Right hindlimb (tissue), 1 donor: ENCODE measurements around the gene PMEPA1.
A peak's percentile ranks its signal among the peaks of the same experiment; 100 is the strongest.

Source experiments
- DNase-seq: peaks from one replicate; pipeline ENCODE4 v3.0.0-alpha.2; 2018

Gene PMEPA1, protein sequence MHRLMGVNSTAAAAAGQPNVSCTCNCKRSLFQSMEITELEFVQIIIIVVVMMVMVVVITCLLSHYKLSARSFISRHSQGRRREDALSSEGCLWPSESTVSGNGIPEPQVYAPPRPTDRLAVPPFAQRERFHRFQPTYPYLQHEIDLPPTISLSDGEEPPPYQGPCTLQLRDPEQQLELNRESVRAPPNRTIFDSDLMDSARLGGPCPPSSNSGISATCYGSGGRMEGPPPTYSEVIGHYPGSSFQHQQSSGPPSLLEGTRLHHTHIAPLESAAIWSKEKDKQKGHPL

DNA sequence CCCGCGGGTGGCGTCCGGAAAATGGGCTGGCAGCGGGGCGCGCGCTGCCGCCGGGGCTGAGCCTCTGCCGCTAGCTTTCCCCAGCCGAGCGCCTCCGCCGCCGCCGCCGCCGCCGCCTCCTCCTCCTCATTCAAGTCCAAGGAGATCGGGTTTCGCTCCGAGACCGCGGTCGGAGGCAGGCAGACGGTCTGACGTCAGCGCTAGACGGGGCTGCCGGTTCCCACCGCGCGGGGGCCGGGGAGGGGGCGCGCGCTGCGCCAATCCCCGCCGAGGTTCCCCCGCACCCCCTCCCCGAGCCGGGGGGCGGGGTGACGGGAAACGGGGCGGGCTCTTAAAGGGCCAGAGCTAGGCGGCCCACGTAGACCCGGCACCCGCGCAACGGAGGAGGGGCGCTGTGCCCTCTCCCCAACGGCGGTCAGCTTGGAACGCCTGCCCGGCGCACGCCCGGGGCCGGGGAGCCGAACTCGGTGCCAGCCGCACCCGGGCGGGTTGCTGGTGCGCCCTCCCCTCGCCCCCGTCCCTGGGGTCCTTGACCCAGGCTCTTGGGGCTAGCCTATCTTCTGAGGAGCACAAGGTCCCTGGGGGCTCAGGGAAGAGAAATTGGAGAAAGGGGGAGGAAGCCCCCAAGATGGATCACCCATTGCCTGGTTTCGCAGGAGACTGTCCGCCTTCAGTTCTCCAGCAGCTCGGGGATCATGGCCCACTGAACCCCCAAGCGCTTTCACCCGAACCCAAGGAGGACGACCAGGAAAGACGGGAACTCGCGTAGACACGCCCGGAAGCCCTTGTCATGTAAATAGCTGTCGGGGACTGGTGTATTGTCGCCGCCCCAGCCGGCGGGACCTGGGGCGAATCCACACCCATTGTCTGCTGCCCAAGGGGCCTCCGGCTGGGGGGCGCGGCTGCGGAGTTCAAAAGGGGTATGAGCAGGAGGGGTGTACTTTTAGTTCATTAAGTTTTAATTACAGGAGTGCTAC, at the start of gene PMEPA1:
TSS of gene PMEPA1 (minus strand) at position 193 of the 977 bp plus-strand sequence. CDS start 433 bp downstream, outside the sequence.
- peak; percentile 97 for DNase-seq

DNA sequence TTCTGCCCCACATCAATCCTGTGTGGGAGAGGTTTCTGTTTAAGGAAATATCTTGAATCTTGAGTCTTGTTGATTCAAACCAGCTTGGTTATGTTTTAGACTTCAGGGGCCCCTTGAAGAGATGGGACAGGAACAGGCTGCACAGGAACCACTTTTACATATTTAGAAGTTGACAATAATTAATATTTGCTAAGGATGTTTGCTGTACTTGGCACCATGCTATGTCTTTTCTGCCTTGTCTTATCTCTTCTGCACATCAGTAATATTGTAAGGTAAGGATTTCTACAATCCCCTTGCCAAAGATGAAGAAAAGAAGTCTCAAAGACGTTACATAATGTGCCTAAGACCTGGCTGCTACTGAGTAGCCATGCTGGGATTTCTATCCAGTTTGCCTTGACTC, 48.0 kb upstream of the PMEPA1 start:
- DNase-seq, result no peak

DNA sequence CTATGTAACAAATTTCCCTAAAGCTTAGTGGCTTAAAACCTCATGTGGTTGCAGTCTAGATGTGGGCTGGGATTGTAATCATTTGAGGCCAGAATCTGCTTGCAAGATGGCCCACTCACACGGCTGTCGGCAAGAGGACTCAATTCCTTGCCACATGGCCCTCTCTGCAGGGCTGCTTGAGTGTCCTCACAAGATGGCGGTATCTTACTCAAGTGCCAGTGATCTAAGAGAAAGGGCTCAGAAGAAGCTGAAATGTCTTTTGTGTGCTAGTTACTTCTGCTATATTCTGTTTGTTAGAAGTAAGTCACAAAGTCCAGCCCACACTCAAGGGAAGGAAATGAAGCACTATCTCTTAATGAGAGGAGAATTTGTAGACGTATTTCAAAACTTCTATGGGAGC, 47.1 kb upstream of the PMEPA1 start:
- no peak for DNase-seq

DNA sequence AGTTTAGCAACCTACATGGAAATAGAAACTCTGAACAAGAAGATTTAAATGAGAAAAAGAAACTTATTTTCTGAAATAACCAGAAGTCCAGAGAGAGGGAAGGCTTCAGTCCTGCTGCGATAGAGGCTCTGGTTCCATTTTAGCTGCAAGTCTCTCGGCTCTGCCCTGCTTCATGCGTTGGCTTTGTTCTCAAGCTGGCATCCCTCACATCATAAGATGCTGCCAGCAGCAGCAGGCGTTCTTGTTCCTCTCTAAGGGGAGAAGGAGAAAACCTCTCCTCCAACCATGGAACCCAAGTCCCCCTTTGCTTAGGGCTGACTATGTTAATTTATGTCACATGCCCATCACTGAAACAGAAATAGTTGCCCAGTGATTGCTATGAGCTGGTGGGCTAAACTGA, 46.4 kb upstream of the PMEPA1 start:
- no peak for DNase-seq

DNA sequence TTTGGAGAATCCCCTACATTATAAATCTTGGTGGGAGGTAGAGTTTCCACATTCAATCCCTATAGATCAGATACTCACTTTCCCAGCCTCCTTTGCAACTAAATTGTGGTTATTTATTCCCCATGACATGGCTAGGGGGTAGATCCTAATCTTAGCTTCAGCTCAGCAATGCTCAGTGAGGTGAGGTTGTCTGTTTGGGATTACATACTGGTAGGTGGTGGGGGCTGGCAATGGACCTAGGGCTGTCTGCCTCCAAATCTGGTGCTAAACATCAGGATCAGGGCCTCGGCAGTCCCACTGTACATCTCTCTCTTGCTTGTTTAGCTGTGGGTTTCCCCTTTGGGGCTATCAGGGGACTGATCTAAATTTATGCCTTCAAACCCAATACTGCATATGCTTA, 45.8 kb upstream of the PMEPA1 start:
- no peak for DNase-seq

DNA sequence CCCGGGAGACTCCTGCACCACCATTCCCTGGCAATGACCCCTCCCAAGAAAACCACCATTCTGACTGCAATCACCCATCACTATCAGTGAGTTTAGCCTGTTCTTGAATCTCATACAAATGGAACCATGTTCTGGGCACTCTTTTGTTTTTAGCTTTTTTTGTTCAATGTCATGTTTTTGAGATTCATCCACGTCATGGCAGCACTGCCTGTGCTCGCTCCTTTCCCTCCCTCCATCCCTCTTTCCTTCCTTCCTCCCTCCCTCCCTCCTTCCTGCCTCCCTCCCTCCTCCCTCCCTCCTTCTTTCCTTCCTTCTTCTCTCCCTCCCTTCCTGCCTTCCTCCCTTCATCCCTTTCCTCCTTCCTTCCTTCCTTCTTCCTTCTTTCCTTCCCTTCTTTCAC, 44.4 kb upstream of the PMEPA1 start:
- no peak for DNase-seq

DNA sequence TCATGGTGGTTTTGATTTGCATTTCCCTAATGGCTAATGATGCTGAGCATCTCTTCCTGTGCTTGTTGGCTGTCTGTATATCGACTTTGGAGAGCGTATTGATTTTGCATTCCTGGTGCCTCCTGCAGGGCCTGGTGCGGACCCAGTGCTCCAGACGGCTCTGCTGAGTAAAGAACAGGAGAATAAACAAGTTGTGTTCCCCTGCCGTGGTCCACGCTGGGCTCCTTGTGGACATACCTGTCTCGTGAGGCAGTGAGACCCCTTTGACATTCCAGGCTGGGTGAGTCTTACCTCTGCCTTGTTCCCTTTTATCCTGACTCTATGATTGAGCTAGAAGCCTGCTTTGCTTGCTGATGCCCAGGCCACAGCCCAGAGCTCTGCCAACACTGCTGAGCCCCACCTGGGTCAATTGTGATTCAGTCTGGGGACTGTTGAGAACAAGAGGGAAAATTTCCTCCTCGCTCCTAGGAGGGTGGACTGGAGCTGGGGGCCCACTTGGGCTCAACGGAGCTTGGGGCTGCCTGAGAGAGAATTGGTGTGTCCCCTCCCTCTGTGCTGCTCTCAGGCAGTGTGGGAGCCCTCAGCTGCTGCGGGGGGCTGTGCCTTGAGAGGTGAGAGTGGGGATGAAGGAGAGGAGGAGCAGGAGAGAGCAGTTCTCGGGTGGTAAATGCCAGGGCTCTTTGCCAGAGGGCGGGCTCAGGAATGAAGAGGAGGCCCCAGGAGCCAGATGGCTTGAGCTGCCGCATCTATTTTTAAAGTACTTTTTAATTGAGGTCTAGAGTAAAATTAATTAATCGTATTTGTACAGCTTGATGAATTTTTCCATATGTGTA, 43.7 kb upstream of the PMEPA1 start:
- DNase-seq, result no peak

DNA sequence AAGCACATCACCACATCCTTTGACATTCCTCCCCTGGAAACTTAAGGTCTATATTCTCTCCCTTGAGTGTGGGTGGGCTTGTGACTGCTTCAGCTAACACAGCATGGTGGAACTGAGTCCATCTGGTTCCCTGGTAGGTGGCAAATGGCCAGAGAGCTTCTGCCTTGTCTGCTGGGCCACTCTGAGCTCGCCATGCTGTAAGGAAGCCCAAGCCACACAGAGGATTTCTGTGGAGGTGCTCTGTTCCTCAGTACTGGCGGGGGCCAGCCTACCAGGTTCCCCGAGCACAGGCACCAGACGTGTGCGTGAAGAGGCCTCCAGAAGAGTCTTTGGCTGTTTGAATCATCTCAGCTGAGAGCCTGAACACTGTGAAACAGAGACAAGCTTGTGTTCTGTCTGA, 41.6 kb upstream of the PMEPA1 start:
- DNase-seq, result no peak

DNA sequence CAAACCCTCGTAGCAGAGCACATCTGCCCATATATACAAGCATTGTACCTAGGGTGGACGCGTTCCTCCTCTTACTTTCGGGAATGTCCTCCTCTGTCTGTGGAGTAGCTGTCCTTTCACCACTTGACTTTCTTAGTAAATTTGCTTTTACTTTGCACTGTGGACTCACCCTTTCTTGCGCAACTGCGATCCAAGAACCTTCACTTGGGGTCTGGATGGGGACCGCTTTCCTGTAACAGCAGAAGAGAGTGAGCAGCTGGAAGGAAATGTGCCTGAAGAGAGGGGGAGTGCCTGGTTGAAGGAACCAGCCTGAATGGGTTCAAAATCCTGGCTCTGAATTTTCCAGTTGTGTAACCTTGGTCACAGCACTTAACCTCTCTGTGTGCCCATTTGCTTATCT, 40.1 kb upstream of the PMEPA1 start:
- no peak for DNase-seq

DNA sequence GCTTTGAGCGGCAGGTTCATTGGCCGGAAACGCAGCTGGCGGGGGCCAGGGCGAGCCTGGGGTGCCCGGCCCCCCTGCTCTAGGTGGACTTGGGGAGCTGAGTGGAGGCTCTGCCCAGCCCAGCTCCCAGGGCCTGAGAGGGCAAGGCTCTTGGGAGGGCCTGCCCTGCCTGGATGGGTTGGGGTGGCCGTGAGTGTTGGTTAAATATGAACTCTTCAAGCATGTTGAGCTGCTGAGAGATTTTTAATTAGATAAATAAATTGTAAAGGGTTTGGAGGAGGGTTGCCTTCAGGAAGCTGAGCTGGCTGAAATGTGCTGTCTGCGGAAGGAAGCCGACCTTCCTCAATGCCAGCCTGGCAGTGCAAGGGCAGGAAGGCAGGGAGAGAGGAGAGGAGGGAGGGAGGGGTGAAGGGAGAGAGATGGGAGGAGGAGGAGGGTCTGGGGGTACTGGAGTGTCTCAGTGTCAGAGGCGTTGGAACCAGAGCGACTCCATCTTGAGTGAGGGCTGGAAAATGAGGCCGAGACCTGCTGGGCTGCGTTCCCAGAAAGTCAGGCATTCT, 39.4 kb upstream of the PMEPA1 start:
- DNase-seq, result no peak

DNA sequence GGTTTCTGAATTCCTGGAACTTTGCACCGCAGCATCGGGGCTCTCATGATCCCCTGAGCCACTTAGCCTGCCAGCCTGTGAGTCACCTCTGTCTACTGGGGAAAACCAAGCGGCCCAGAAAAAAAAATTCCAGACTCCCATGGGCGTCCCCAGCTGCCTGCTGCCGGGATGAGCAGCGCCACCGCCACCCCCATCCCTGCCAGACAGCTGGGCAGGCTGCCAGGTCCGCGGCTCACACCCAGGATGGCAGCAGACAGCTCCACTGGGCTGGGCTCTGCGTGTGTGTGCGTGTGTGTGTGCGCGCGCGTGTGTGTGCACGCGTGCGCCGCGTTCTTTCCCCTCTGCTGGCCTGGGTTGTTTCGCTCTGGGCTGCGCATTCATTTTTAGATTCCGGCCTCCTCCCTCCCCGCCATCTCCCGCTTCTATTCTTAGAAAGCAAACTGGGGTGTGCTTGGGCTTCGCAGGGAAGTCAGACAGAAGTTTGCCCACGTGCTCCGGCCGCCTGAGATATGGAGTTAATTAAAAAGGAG, 38.9 kb upstream of the PMEPA1 start:
- DNase-seq, result peak; percentile 87

DNA sequence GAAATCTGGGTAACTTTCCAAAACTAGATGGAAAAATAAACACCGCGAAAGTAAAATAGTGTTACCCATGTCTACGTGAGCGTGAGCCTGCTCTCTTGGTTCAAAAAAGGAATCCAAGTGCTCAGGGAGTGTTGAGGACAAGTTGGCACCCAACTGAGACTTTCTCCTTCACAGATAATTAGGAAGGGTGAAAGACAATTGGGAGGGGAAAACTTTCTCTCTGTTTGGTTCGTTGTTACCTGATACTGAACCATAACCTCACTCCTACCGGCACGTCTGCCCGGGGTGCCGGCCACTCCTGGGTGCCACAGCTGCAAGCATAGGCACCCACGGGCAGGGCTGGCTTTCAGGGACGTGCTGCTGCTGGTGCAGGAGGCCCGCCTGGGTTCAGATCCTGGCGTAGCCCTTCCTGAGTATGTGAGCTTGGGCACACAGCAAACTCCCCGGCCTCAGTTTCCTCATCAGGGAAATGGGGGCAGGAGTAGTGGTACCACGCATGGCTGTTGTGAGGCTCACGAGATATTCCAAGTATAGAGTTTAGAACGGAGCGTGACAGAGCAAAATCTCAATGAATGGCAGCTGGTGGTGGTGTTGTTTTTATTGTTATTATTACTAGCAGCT, 38.2 kb upstream of the PMEPA1 start:
- DNase-seq, result no peak

DNA sequence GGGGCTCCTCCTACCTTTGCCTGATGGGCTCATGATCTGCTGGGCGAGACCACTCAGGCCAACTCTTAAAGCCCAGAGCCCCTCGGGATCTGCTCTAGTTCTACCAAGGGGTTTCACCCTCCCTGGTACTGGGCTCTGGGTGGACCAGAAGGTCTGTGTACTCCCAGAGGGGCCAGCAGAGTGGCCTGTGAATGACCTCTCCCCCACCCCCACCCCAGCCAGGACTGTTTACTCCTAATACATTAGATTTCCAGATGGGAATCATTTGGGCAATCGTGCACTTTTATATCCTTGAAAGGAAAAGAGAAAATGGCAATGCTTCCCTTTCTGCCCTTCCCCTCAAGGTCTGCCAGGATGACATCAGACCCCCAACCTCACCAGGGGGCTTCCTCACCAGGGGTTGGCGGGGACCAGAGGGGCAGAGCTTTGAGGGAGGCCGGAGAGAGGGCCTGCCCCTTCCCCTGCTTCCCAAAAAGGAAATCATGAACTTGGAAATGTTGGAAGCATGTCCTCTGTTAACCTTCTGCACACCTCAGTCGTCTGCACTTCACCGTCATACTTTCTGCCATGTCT, 37.1 kb upstream of the PMEPA1 start:
- peak; percentile 35 for DNase-seq

DNA sequence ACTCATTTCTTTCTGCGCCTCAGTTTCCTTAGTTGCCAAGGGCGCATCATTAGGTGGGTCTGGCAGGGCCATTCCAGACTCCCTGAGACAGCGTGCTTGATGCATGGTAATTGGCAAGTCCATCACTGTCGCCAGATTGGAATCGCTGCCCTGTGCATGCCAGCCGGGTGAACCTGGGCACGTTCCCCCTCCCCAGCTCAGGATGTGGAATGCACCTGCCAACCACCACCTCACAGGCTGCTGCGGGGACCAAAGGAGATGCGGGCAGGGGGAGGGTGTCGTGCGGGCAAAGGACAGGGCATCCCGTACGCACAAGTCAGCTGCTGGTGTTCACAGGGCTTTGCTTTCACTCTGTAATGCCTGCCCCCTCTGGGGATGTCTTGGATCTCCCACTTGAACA, 36.4 kb upstream of the PMEPA1 start:
- DNase-seq, result no peak

DNA sequence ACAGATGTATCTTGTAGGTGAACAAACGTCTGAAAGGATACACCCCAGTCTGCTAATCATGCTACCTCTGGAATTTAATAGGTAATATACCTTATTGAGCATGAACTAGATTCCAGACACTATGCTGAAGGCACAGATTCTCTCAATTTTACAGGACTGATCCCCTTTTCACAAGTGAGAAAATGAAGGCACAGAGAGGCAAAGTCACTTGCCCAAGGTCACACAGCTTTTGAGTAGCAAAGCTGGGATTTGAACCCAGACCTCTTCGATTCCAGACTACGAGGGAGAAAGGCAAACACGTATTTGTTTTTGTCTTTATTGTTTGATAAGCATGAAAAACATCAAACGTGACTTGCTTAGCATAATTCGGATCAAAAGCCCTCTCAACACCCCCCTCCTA, 34.4 kb upstream of the PMEPA1 start:
- no peak for DNase-seq

DNA sequence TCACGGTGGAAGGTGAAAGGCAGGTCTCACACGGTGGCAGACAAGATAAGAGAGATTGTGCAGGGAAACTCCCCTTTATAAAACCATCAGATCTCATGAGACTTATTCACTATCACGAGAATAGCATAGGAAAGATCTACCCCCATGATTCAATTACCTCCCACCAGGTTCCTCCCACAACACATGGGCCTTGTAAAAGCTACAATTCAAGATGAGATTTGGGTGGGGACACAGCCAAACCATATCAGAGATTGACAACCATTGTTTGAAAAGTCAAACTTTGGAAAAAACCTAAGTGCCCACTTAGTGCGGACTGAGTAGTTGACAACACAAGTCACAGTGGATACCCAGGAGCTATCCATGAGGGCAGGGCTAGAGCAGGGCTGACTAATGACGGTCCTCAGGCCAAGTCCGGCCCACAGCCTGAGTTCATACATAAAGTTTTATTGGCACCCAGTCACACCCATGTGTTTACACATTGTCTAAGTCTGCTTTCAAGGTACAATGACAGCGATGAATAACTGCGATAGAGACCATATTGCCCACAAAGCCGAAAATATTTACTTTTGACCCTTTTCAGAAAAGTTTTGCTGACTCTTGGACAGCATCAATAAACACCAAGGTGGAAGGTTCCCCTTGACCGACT, 33.8 kb upstream of the PMEPA1 start:
- no peak for DNase-seq

DNA sequence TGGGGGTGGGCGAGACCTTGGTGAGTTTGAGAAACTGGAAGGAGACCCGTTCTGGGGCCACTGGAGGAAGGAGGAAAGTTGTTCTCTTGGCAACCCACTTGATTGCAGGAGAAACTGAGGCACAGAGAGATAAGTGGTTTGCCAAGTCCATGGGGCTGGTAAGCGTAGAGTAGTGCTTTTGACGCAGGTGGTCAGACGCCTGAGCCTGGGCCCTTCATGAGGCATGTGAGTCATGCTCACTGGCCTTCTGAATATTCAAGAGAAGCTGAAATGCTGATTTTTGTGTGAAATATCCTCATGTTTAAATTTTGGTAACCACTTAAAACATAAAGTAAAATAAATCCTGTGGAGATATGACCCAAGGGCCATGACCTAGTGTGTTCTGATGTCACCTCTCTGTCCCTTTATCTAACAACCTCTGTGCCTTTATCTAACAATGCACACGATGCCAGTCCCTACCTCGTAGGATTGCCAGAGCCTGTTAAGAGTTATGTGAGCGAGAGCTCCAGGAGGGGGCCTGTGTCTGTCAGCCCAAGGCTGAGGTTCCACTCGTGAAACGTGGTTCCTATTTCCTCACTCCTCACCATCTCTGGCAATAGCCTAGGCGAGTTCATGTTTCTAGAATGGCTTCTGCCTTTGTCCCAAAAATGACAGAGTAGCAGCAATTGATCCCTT, 32.8 kb upstream of the PMEPA1 start:
- DNase-seq, result no peak

DNA sequence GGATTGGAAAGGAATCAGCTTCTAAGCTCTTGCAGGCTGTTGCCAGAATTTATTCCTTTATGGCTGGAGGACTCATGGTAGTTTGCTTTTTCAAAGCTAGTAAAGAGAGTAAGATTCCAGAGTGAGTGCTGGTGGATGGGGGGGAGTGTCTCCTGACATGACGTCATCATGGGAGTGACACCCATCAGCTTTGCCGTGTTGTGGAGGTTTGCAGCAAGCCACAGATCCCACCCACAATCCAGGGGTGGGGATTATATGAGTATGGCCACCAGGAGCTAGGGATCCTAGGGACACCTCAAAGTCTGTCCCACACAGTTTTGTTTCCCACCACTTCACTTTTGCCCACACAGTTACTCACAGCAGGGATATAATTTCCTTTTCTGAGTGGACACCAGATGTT, 28.7 kb upstream of the PMEPA1 start:
- no peak for DNase-seq

DNA sequence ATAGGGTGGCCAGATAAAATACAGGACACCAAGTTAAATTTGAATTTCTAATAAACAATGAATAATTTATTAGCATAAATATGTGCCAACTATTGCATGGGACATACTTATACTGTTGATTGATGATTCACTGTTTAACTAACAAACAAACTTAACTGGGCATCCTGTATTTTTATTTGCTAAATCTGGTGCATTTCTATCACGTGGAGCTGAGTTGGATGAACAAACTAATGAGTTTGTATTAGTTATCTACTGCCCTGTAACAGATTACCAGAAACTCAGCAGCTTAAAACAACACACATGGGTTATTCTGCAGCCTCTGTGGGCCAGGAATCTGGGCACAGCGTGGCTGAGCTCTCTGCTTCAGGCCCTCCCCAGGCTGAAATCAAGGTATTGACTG, 28.2 kb upstream of the PMEPA1 start:
- DNase-seq, result no peak

DNA sequence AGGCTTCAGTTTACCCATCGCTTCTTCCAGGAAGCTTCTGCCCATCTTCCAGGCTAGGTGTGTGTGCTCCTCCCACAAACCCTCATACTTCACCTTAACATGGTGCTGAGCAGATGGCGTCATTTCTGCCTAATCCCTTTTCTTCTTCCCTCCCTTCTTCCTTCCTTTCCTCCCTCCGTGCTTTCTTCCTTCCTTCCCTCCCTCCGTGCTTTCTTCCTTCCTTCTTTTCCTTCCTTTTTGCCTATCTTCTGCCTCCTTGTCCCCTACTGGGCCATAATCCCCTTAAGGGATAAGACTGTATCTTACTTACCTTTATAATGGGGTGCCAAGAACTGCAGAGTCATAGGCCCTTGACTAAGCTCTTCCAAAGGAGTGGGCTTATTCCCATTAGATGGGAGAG, 27.5 kb upstream of the PMEPA1 start:
- no peak for DNase-seq
